Liver (tissue), 3 donors: ENCODE results near the gene SLC2A8.

ENCODE experiments used
- EGR1 ChIP-seq, 2 donors: IDR thresholded peaks; 2 replicates each; pipeline ENCODE4 v1.6.1; 2016 to 2018; ENCODE audit warnings: antibody characterized with exemption in 2 of 2, low read depth in 2 of 2
- GABPA ChIP-seq, 2 donors: IDR thresholded peaks in 1 of 2; conservative IDR thresholded peaks in 1 of 2; 2 replicates each; pipeline ENCODE4 v1.6.1; 2016; ENCODE audit warnings: antibody characterized with exemption in 2 of 2, mild to moderate bottlenecking in 1 of 2, moderate library complexity in 1 of 2
- HNF4G ChIP-seq: IDR thresholded peaks from 2 replicates; pipeline ENCODE4 v1.6.1; 2016; ENCODE audit warnings: antibody characterized with exemption
- JUND ChIP-seq, 2 donors: IDR thresholded peaks; 2 replicates each; pipeline ENCODE4 v1.6.1; 2016; ENCODE audit warnings: antibody characterized with exemption in 2 of 2
- RAD21 ChIP-seq, 2 donors: IDR thresholded peaks; 2 replicates each; pipeline ENCODE4 v1.6.1; 2016; ENCODE audit warnings: antibody characterized with exemption in 2 of 2, mild to moderate bottlenecking in 2 of 2
- RXRA ChIP-seq, 2 donors: IDR thresholded peaks; 2 replicates each; pipeline ENCODE4 v1.6.1; 2017 to 2018; ENCODE audit warnings: antibody characterized with exemption in 2 of 2, mild to moderate bottlenecking in 1 of 2
- SP1 ChIP-seq: IDR thresholded peaks from 2 replicates; pipeline ENCODE4 v1.6.1; 2018; ENCODE audit warnings: antibody characterized with exemption, mild to moderate bottlenecking
- YY1 ChIP-seq: IDR thresholded peaks from 2 replicates; pipeline ENCODE4 v1.6.1; 2016; ENCODE audit warnings: antibody characterized with exemption, mild to moderate bottlenecking
- TF ChIP-seq, protein P1 (sequence below): fragments of 150-350 bp; IDR thresholded peaks from 2 replicates; pipeline ENCODE4 v1.5.1; 2017; ENCODE audit warnings: improper control_type of control experiment, low read depth, low read length; ENCODE audit not compliant: missing input control
- TF ChIP-seq, protein P2 (sequence below): IDR thresholded peaks from 2 replicates; pipeline ENCODE4 v1.6.1; 2016; ENCODE audit warnings: antibody characterized with exemption, mild to moderate bottlenecking
- TF ChIP-seq, protein P3 (sequence below): IDR thresholded peaks from 2 replicates; pipeline ENCODE4 v1.6.1; 2016; ENCODE audit warnings: antibody characterized with exemption
- TF ChIP-seq, protein P4 (sequence below): IDR thresholded peaks from 2 replicates; pipeline ENCODE4 v1.6.1; 2016; ENCODE audit warnings: antibody characterized with exemption
- donor health status: healthy.
- donor health status: healthy.

DNA sequence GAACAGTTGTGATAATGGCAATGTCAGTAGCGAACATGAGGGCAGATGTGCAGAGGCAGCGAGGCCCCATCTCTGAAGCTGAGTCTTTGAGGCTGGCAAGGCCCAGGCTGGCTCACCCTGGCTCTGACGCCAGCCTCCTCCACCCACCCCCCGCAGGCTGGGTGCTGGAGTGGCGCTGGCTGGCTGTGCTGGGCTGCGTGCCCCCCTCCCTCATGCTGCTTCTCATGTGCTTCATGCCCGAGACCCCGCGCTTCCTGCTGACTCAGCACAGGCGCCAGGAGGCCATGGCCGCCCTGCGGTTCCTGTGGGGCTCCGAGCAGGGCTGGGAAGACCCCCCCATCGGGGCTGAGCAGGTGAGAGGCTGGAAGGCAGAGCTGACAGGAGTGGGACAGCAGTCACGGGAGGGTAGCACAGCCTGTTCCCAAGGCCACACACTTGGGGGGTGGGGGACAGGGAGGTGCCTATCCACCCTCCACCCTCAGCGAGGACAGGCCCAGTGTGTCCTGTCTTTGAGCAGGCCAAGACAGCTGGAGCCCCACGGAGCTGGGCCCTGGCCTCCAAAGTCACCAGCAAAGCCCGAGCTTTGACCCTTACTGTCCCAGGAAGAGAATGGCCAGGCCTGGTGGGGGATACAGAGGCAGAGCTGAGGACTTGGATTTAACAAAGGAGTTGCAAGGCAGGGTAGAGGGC is 5.6 kb downstream of the SLC2A8 start:
- TF ChIP-seq, protein P1, sequence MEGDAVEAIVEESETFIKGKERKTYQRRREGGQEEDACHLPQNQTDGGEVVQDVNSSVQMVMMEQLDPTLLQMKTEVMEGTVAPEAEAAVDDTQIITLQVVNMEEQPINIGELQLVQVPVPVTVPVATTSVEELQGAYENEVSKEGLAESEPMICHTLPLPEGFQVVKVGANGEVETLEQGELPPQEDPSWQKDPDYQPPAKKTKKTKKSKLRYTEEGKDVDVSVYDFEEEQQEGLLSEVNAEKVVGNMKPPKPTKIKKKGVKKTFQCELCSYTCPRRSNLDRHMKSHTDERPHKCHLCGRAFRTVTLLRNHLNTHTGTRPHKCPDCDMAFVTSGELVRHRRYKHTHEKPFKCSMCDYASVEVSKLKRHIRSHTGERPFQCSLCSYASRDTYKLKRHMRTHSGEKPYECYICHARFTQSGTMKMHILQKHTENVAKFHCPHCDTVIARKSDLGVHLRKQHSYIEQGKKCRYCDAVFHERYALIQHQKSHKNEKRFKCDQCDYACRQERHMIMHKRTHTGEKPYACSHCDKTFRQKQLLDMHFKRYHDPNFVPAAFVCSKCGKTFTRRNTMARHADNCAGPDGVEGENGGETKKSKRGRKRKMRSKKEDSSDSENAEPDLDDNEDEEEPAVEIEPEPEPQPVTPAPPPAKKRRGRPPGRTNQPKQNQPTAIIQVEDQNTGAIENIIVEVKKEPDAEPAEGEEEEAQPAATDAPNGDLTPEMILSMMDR = no peak
- TF ChIP-seq RAD21 (IDR thresholded peaks at IDR 0.05) (no peak), SP1 (no peak), JUND (IDR thresholded peaks at IDR 0.05) (no peak), HNF4G (no peak), YY1 (no peak), RXRA (IDR thresholded peaks at IDR 0.05) (no peak), GABPA (IDR thresholded peaks at IDR 0.05 in 1 of 2, conservative IDR thresholded peaks at IDR 0.05 in 1 of 2) (no peak), EGR1 (IDR thresholded peaks at IDR 0.05; ENCODE audit: low read depth in 2 of 2) (no peak)
- TF ChIP-seq, protein P2, sequence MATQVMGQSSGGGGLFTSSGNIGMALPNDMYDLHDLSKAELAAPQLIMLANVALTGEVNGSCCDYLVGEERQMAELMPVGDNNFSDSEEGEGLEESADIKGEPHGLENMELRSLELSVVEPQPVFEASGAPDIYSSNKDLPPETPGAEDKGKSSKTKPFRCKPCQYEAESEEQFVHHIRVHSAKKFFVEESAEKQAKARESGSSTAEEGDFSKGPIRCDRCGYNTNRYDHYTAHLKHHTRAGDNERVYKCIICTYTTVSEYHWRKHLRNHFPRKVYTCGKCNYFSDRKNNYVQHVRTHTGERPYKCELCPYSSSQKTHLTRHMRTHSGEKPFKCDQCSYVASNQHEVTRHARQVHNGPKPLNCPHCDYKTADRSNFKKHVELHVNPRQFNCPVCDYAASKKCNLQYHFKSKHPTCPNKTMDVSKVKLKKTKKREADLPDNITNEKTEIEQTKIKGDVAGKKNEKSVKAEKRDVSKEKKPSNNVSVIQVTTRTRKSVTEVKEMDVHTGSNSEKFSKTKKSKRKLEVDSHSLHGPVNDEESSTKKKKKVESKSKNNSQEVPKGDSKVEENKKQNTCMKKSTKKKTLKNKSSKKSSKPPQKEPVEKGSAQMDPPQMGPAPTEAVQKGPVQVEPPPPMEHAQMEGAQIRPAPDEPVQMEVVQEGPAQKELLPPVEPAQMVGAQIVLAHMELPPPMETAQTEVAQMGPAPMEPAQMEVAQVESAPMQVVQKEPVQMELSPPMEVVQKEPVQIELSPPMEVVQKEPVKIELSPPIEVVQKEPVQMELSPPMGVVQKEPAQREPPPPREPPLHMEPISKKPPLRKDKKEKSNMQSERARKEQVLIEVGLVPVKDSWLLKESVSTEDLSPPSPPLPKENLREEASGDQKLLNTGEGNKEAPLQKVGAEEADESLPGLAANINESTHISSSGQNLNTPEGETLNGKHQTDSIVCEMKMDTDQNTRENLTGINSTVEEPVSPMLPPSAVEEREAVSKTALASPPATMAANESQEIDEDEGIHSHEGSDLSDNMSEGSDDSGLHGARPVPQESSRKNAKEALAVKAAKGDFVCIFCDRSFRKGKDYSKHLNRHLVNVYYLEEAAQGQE = no peak
- TF ChIP-seq, protein P3, sequence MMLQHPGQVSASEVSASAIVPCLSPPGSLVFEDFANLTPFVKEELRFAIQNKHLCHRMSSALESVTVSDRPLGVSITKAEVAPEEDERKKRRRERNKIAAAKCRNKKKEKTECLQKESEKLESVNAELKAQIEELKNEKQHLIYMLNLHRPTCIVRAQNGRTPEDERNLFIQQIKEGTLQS = no peak
- TF ChIP-seq, protein P4, sequence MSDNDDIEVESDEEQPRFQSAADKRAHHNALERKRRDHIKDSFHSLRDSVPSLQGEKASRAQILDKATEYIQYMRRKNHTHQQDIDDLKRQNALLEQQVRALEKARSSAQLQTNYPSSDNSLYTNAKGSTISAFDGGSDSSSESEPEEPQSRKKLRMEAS = no peak
